Smooth muscle cell (in vitro differentiated cells): ENCODE data around the gene UNC79. TPM values are rescaled to one million over a fixed set of nuclear protein-coding genes. Genes with fewer than 3 reads are reported as not detected.

Source experiments
- DNase-seq: peaks from one replicate; lab custom pipeline; 2025; ENCODE audit not compliant: unreplicated experiment; lab: John Stamatoyannopoulos, UW
- H2AFZ ChIP-seq: fragments of 200-600 bp; sonication (generic); 2 replicates; pipeline ENCODE4 v1.6.0; 2016; ENCODE audit warnings: antibody characterized with exemption, low read depth, mild to moderate bottlenecking
- H3F3A ChIP-seq: fragments of 200-600 bp; sonication (generic); 2 replicates; pipeline ENCODE4 v1.6.0; 2017; ENCODE audit warnings: antibody characterized with exemption, low read depth
- H3K27ac ChIP-seq: fragments of 200-600 bp; sonication (generic); 2 replicates; pipeline ENCODE4 v1.5.1; 2016; ENCODE audit warnings: low read depth, mild to moderate bottlenecking
- H3K27me3 ChIP-seq: fragments of 200-600 bp; sonication (generic); 2 replicates; pipeline ENCODE4 v1.6.1; 2016; ENCODE audit warnings: low read depth, mild to moderate bottlenecking
- H3K36me3 ChIP-seq: fragments of 200-600 bp; sonication (generic); 2 replicates; pipeline ENCODE4 v1.5.1; 2016; ENCODE audit warnings: low read depth
- H3K4me1 ChIP-seq: fragments of 200-600 bp; sonication (generic); 2 replicates; pipeline ENCODE4 v1.5.1; 2016; ENCODE audit warnings: low read depth
- H3K4me2 ChIP-seq: fragments of 200-600 bp; sonication (generic); 2 replicates; pipeline ENCODE4 v1.6.0; 2016; ENCODE audit warnings: mild to moderate bottlenecking
- H3K4me3 ChIP-seq: fragments of 200-600 bp; sonication (generic); 2 replicates; pipeline ENCODE4 v1.5.1; 2016; ENCODE audit warnings: mild to moderate bottlenecking
- H3K79me2 ChIP-seq: fragments of 200-600 bp; sonication (generic); 2 replicates; pipeline ENCODE4 v1.6.0; 2016; ENCODE audit warnings: low read depth, mild to moderate bottlenecking
- H3K9ac ChIP-seq: fragments of 200-600 bp; sonication (generic); 2 replicates; pipeline ENCODE4 v1.6.0; 2016; ENCODE audit warnings: low read depth
- H3K9me3 ChIP-seq: fragments of 200-600 bp; sonication (generic); replicated peaks from 2 replicates; pipeline ENCODE4 v1.5.1; 2016; ENCODE audit warnings: low read depth
- H4K20me1 ChIP-seq: fragments of 200-600 bp; sonication (generic); 2 replicates; pipeline ENCODE4 v1.6.0; 2016; ENCODE audit warnings: low read depth
- whole genome bisulfite sequencing: methylation state at CpG from one replicate; pipeline ENCODE4 v1.1.7; 2016; ENCODE audit warnings: low lambda C conversion rate; 5-methylcytosine and 5-hydroxymethylcytosine counted together
- polyA plus RNA-seq: library from polyadenylated mRNA; unstranded; fragments of >200 nt; fragmentation: Nextera tagmentation; extraction: Ambion mirVana; gene quantifications from 2 replicates; pipeline ENCODE4 v1.2.1, GENCODE V29; 2016
- total RNA-seq: library from RNA; depleted of rRNA; stranded (reverse); fragments of >200 nt; gene quantifications from 2 replicates; pipeline ENCODE4 v1.2.3, GENCODE V29; 2014
- TF ChIP-seq, protein P1 (sequence below): fragments of 200-600 bp; sonication (generic); IDR thresholded peaks from 2 replicates; pipeline ENCODE4 v1.5.1; 2017; ENCODE audit warnings: borderline replicate concordance, mild to moderate bottlenecking, antibody characterized with exemption; ENCODE audit not compliant: insufficient read depth, poor library complexity, severe bottlenecking

Gene UNC79
- total and polyA plus RNA-seq, 2 experiments from 2014 or later: 0.06 to 0.36 TPM

DNA sequence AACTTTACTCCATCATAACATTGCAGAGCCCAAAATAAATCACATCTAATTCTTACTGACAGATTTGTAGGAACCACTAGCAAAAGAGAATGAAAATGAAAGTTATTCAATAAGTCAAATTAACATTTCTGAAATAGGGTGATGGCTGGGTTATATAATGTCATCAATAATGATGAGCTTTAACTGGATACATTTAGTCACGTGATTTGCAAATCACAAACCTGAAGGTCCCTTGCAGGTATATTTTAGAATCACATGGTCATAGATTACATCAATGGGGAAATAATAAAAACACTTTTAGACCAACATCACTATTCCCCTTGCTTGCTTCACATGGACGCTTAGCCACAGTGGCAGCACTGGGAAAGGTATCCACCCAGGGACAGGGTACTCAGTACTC, 270.8 kb downstream of the UNC79 start:
- TF ChIP-seq, protein P1, sequence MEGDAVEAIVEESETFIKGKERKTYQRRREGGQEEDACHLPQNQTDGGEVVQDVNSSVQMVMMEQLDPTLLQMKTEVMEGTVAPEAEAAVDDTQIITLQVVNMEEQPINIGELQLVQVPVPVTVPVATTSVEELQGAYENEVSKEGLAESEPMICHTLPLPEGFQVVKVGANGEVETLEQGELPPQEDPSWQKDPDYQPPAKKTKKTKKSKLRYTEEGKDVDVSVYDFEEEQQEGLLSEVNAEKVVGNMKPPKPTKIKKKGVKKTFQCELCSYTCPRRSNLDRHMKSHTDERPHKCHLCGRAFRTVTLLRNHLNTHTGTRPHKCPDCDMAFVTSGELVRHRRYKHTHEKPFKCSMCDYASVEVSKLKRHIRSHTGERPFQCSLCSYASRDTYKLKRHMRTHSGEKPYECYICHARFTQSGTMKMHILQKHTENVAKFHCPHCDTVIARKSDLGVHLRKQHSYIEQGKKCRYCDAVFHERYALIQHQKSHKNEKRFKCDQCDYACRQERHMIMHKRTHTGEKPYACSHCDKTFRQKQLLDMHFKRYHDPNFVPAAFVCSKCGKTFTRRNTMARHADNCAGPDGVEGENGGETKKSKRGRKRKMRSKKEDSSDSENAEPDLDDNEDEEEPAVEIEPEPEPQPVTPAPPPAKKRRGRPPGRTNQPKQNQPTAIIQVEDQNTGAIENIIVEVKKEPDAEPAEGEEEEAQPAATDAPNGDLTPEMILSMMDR: no peak
- WGBS: 91% methylated on average over 2 of the region's 2 CpGs

GRCh38 chr14:93702946-93703345, 272.2 kb downstream of the UNC79 start:
- Histone ChIP-seq H3F3A (no peaks in the 10 kb centered on the region), H3K79me2 (no peaks in the 10 kb centered on the region), H3K9ac (no peak overlapping the region), H3K27ac (no peak overlapping the region), H3K27me3 (no peaks in the 10 kb centered on the region), H3K4me1 (no peaks in the 10 kb centered on the region), H3K4me2 (no peak overlapping the region), H3K9me3 (no peaks in the 10 kb centered on the region), H3K36me3 (no peaks in the 10 kb centered on the region), H4K20me1 (no peaks in the 10 kb centered on the region), H3K4me3 (no peak overlapping the region), H2AFZ (no peak overlapping the region)
- WGBS: 91% methylated on average over 6 of the region's 6 CpGs
- TF ChIP-seq, protein P1: no peak
- DNase-seq: no peak

More for the DNA sequence above, 270.8 kb downstream of the UNC79 start:
- Histone ChIP-seq H3K79me2 (no peaks in the 10 kb centered on the region), H3K9me3 (no peaks in the 10 kb centered on the region), H3K27ac (no peak overlapping the region), H3K27me3 (no peaks in the 10 kb centered on the region), H3K36me3 (no peaks in the 10 kb centered on the region), H4K20me1 (no peaks in the 10 kb centered on the region), H3F3A (no peaks in the 10 kb centered on the region), H3K4me1 (no peaks in the 10 kb centered on the region), H2AFZ (no peak overlapping the region), H3K9ac (no peak overlapping the region), H3K4me2 (no peak overlapping the region), H3K4me3 (no peak overlapping the region)
- no peak for DNase-seq

- no peak overlapping the region for H2AFZ ChIP-seq
- no peaks in the 10 kb centered on the region for H3F3A ChIP-seq
- no peaks in the 10 kb centered on the region for H3K4me1 ChIP-seq
- H3K27ac ChIP-seq: no peak overlapping the region
- no peak overlapping the region for H3K4me3 ChIP-seq
- no peaks in the 10 kb centered on the region for H3K27me3 ChIP-seq
- no peak overlapping the region for H3K9ac ChIP-seq
- H4K20me1 ChIP-seq: no peaks in the 10 kb centered on the region
- no peak overlapping the region for H3K4me2 ChIP-seq
- no peaks in the 10 kb centered on the region for H3K79me2 ChIP-seq
- TF ChIP-seq, protein P1: no peak
- no peaks in the 10 kb centered on the region for H3K36me3 ChIP-seq
- H3K9me3 ChIP-seq: no peaks in the 10 kb centered on the region
- 94% methylated on average over 6 of the region's 6 CpGs for WGBS
- DNase-seq: no peak
Observed at GRCh38 chr14:93703941-93704340, 273.2 kb downstream of the UNC79 start.

DNA sequence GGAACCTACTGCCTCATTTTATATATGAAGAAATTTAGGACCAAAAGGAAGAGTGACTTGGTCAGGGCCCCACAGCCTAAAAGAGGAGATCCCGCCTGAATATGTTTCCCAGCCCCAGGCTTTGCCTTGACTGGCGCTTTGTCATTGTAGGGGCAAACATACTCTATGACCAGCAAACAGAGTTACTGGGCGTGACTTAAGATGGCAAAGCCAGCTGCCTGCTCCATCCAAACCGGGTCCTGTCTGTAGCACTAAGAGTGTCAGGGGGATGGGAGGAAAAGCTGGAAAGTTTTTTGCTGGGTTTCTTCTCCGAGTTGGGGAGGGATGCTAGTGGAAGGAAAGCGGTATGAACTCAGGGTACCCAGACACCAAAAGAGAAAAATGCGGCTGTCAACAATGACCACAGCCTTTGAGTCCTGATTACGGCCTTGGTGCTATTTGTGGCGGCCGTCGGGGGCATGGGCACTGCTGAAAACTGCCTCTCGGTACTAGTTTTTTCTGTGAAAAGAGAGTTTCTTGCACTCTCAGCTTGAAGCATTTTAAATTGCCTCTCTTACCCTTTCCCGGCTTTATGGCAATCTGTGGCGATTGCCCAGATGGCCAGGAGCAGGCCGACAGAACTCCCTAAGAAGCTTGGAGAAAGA, 274.9 kb downstream of the UNC79 start:
- no peaks in the 10 kb centered on the region for H3K4me1 ChIP-seq
- H3K4me2 ChIP-seq: no peak overlapping the region
- H3K36me3 ChIP-seq: no peaks in the 10 kb centered on the region
- 95% methylated on average over 15 of the region's 15 CpGs for WGBS
- DNase-seq: no peak
- H4K20me1 ChIP-seq: no peaks in the 10 kb centered on the region
- TF ChIP-seq, protein P1: no peak
- H3K79me2 ChIP-seq: no peaks in the 10 kb centered on the region
- no peak overlapping the region for H3K4me3 ChIP-seq
- H3K27ac ChIP-seq: no peak overlapping the region
- H3K9me3 ChIP-seq: no peaks in the 10 kb centered on the region
- H3K9ac ChIP-seq: no peak overlapping the region
- H3K27me3 ChIP-seq: no peaks in the 10 kb centered on the region
- no peaks in the 10 kb centered on the region for H3F3A ChIP-seq
- no peak overlapping the region for H2AFZ ChIP-seq
